Calu3 (cell line): ENCODE data around the gene GLIPR1. TPM values are rescaled to one million over a fixed set of nuclear protein-coding genes. Genes with fewer than 3 reads are reported as not detected.

Experiments used
- BruUV-seq: library from RNA; stranded (reverse); fragments of 400-500 nt; replicated peaks from 2 replicates; lab custom pipeline; 2021; lab: Mats Ljungman, UMichigan
- CTCF ChIA-PET: fragments of 300-600 bp; sonication (Branson Sonifier 250); formaldehyde crosslinking; loops from one replicate; lab custom pipeline; 2022; ENCODE audit warnings: antibody characterized with exemption; lab: Charles Lee
- DNase-seq: peaks from one replicate; pipeline ENCODE4 v3.0.0; 2022
- H3K27ac Mint-ChIP-seq: one replicate; pipeline ENCODE4 v1.8.0; 2022; ENCODE audit warnings: mixed read lengths; ENCODE audit not compliant: unreplicated experiment
- H3K27me3 Mint-ChIP-seq: one replicate; pipeline ENCODE4 v1.8.0; 2022; ENCODE audit warnings: mixed read lengths; ENCODE audit not compliant: unreplicated experiment
- H3K36me3 Mint-ChIP-seq: one replicate; pipeline ENCODE4 v1.8.0; 2022; ENCODE audit warnings: mild to moderate bottlenecking, moderate library complexity, mixed read lengths; ENCODE audit not compliant: insufficient read depth, unreplicated experiment
- H3K4me1 Mint-ChIP-seq: one replicate; pipeline ENCODE4 v1.8.0; 2022; ENCODE audit warnings: mild to moderate bottlenecking, low read depth, mixed read lengths; ENCODE audit not compliant: unreplicated experiment
- H3K4me3 Mint-ChIP-seq: one replicate; pipeline ENCODE4 v1.8.0; 2022; ENCODE audit warnings: mild to moderate bottlenecking, low read depth, moderate library complexity, mixed read lengths; ENCODE audit not compliant: unreplicated experiment
- H3K9me3 Mint-ChIP-seq: one replicate; pipeline ENCODE4 v1.8.0; 2022; ENCODE audit warnings: low read depth, mixed read lengths; ENCODE audit not compliant: unreplicated experiment
- CTCF ChIP-seq: fragments of 200-600 bp; IDR thresholded peaks from one replicate; pipeline ENCODE4 v1.8.0; 2022; ENCODE audit warnings: antibody characterized with exemption; ENCODE audit not compliant: unreplicated experiment
- intact Hi-C: fragments of 100-400 bp; cut with micrococcal nuclease; formaldehyde crosslinking; loops from one replicate; pipeline ENCODE4 v1.10.0; 2022; ENCODE audit not compliant: unreplicated experiment
- total RNA-seq: library from RNA; stranded (reverse); gene quantifications from 2 replicates; pipeline ENCODE4 v1.2.3, GENCODE V29; 2022

GLIPR1 gene
- total RNA-seq, 1 experiment from 2014 or later = 38.5 TPM

GRCh38 chr12:75488553-75488952 is 8.0 kb downstream of the GLIPR1 start:
- Mint-ChIP-seq H3K4me3 (no peak overlapping the region), H3K27ac (no peak overlapping the region), H3K36me3 (peaks cover 6% of the 10 kb centered on the region), H3K9me3 (no peaks in the 10 kb centered on the region), H3K27me3 (no peaks in the 10 kb centered on the region), H3K4me1 (peaks cover 13% of the 10 kb centered on the region)
- peak; percentile 50 for DNase-seq
- no TSS peak for BruUV-seq
- TF ChIP-seq CTCF = peak; percentile 23
- CTCF ChIA-PET = interaction anchor here (1.0 to 1.1 kb wide), 5 partner anchors 9 to 549 kb away, joined by 3 to 9 read pairs (median 3); partner anchors contain the start of genes GLIPR1L1 and GLIPR1L2
- intact Hi-C loops = loop anchor here (2.0 kb wide), 1 partner anchor 98 kb away; the partner anchor contains the start of gene GLIPR1L2

- no peak overlapping the region for H3K4me3 Mint-ChIP-seq
- CTCF ChIA-PET = interaction anchor here (0.7 to 1.1 kb wide), 6 partner anchors 9 to 548 kb away, joined by 3 to 9 read pairs (median 3); partner anchors contain the start of genes GLIPR1L1 and GLIPR1L2
- no peak for DNase-seq
- no peaks in the 10 kb centered on the region for H3K27me3 Mint-ChIP-seq
- no peak for TF ChIP-seq CTCF
- no peaks in the 10 kb centered on the region for H3K9me3 Mint-ChIP-seq
- BruUV-seq = no TSS peak
- no peak overlapping the region for H3K27ac Mint-ChIP-seq
- H3K36me3 Mint-ChIP-seq = peaks cover 4% of the 10 kb centered on the region
- peaks cover 11% of the 10 kb centered on the region for H3K4me1 Mint-ChIP-seq
- intact Hi-C loops = loop anchor here (2.0 kb wide), 1 partner anchor 98 kb away; the partner anchor contains the start of gene GLIPR1L2
Measured at GRCh38 chr12:75489187-75489586, 8.6 kb downstream of the GLIPR1 start.

GRCh38 chr12:75489613-75490210 is 9.2 kb downstream of the GLIPR1 start:
- no peak for DNase-seq
- BruUV-seq = no TSS peak
- TF ChIP-seq CTCF = no peak
- Mint-ChIP-seq H3K9me3 (no peaks in the 10 kb centered on the region), H3K4me1 (peaks cover 11% of the 10 kb centered on the region), H3K36me3 (no peaks in the 10 kb centered on the region), H3K27ac (no peak overlapping the region), H3K27me3 (no peaks in the 10 kb centered on the region), H3K4me3 (no peak overlapping the region)
- CTCF ChIA-PET = interaction anchor here (0.7 kb wide), 1 partner anchor 445 kb away, joined by 4 read pairs; no protein-coding TSS in a partner anchor
- intact Hi-C loops = loop anchor here (2.0 kb wide), 1 partner anchor 99 kb away; the partner anchor contains the start of gene GLIPR1L2

GRCh38 chr12:75491169-75491568 is 10.6 kb downstream of the GLIPR1 start:
- H3K27me3 Mint-ChIP-seq = no peaks in the 10 kb centered on the region
- H3K36me3 Mint-ChIP-seq = no peaks in the 10 kb centered on the region
- intact Hi-C loops = no loop called here
- H3K4me1 Mint-ChIP-seq = peaks cover 11% of the 10 kb centered on the region
- no peaks in the 10 kb centered on the region for H3K9me3 Mint-ChIP-seq
- BruUV-seq = no TSS peak
- no peak overlapping the region for H3K4me3 Mint-ChIP-seq
- no peak overlapping the region for H3K27ac Mint-ChIP-seq
- CTCF ChIA-PET = no interaction called here
- DNase-seq = no peak
- no peak for TF ChIP-seq CTCF
